Activated CD8-positive, alpha-beta memory T cell treated with anti-CD3 and anti-CD28 coated beads, Interleukin-2, amount 50 U/mL, for 4 hours (primary cell): ENCODE data around the gene MLXIP.

Experiments
- DNase-seq: peaks from one replicate; pipeline ENCODE4 v3.0.0-alpha.2; 2020

The MLXIP gene

DNA sequence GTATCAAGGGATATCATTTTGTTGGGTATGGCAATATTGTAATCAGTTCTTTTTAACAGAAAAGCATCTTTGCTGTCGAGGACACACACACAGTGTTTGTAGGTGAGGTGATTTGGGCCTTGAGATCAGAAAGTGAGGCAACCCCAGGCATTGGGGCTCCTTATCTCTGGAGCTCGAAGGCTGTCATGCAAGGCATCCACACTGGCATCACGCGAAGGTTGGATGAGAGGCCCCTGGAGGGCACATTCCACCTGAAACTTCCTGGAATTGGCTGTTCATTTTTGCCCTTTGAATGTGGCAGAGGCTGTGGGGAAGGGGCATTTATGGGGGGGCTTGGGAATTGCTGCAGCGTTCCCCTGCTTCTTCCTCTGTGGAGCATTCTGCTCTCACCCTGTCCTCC, 49.9 kb downstream of the MLXIP start:
- no peak for DNase-seq

DNA sequence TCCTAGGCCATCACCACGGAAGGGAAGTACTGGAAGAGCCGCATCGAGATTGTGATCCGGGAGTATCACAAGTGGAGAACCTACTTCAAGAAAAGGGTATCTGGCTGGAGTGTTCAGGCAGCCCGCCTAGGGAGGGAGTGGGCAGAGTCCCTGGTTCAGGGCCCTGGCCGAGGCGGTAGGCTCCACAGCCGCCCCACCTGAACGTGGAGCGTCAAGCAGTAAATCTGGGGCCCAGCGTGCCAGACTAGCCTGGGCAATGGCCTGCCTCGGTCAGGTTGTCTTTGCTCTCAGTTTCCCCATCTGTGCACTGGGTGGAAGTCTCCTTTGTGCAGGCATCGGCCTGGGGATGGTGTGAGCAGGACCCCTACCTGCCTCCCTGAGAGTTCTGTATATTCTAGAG, 50.6 kb downstream of the MLXIP start:
- DNase-seq: no peak

DNA sequence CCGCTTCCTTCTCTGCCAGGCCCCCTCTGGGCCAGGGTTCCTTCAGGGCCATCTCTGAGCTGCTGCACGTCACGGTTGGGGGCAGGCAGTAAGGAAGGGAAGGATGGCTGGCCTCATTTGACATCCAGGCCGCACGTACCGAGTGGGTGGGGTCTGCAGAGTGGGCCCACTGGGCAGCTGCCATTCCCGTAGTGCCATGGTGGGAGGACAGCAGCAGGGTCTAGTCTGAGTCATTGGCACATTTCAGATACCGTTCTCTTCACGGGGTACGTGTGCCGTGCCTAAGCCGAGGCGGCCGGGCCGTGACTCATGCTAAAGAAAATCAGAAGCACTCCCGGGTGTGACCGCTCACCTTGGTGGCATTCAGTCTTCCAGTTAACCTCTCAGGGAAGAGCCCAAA, 51.6 kb downstream of the MLXIP start:
- DNase-seq: no peak

DNA sequence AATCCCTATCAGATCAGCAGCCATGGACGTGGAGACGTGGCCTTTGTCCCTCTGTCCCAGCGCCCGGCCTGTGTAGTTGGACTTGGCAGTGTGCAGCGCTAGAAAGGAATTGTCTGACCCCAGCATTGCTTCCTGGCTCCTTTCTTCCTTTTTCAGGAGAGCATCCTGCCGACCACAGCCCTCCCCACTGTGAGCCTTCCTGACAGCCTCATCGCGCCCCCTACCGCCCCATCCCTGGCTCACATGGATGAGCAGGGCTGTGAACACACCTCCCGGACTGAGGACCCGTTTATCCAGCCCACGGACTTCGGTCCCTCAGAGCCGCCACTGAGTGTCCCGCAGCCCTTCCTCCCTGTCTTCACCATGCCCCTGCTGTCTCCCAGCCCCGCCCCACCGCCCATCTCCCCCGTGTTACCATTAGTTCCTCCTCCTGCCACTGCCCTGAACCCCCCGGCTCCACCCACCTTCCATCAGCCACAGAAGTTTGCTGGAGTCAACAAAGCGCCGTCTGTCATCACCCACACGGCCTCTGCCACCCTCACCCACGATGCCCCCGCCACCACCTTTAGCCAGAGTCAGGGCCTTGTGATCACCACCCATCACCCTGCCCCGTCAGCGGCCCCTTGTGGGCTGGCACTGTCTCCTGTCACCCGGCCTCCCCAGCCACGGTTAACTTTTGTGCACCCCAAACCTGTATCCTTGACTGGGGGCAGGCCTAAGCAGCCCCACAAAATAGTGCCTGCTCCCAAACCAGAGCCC, 54.8 kb downstream of the MLXIP start:
- DNase-seq: no peak

DNA sequence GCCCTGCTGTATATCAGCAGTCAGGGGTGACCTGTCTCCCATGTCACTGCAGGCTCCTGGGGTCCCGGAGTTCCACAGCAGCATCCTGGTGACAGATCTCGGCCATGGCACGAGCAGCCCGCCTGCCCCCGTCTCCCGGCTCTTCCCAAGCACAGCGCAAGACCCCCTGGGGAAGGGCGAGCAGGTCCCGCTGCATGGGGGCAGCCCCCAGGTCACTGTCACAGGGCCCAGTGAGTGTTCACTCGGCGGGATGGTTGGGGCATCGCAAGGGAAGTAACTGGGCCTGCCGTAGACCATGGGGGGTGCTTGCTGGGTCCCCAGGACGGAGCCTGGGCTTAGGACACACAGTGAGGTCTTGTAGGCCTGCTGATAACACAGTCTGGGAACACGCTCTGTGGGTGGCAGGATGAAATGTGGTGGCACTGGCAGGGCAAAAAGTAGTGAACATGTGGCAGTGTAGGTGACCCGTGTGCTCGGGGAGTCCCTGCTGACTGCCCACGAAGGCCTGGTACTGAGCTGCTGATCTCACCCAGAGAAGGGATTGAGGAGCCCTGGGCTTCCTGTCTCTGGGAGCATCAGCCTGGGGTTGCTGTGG, 57.0 kb downstream of the MLXIP start:
- DNase-seq: no peak

DNA sequence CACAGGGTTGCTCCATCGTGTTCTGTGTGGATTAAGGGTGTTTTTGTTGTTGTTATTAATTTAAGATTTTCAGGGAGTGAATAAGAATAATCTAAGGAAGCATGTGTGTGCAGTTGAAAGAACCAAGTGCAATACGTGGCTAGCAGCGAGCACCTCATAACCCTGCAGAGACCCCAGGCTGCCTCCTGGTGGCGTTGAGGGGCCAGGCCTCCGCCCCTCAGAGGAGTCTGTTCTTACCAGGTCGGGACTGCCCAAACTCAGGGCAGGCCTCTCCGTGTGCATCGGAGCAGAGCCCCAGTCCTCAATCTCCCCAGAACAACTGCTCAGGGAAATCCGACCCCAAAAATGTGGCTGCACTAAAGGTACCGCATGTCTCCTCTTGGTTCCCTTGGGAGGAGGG, 58.7 kb downstream of the MLXIP start:
- DNase-seq: no peak

DNA sequence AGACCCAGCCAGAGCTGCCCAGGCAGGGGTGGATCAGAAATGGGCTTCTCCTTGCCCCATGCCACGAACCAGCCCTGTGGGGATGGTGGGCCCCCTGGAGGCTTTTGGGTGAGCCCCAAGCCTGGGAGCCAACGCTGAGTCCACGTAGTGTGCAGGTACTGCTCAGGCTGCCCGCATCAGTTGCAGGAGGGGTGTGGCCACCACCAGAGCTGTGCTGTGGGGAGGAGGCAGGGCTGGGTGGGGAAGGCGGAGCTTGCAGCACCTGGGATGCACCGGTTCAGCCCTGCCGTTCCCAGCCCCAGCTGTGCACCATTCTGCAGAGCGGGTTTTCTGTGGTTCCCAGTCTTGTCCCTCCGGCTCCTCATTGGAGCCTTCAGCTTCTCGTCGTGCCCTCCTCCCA, 59.1 kb downstream of the MLXIP start:
- no peak for DNase-seq

DNA sequence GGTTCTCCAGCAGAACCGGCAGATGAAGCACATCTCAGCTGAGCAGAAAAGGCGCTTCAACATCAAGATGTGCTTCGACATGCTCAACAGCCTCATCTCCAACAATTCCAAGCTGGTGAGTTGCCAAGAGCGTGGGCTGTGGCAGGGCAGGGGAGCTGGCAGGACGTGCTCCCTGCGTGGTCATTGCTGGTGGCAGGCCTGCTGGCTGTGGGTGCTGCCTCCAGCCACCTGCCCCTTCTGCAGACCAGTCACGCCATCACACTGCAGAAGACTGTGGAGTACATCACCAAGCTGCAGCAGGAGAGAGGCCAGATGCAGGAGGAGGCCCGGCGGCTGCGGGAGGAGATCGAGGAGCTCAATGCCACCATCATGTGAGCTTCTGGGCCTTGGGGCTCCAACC, 59.6 kb downstream of the MLXIP start:
- DNase-seq: no peak

DNA sequence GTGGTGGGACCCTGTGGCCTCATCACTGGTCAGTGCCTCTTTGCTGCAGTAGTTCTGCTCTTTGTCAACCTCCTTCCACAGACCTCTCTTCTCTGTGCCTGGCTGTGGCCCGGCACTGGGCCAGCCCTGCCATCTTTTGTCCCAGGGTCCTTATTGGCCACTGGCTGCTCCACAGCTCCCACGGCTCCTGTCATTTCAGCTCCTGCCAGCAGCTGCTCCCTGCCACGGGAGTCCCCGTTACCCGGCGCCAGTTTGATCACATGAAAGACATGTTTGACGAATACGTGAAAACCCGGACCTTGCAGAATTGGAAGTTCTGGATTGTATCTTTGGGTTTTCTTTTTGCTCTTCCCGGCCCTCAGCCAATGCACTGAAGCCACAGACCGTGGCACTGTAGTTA, 60.1 kb downstream of the MLXIP start:
- no peak for DNase-seq

DNA sequence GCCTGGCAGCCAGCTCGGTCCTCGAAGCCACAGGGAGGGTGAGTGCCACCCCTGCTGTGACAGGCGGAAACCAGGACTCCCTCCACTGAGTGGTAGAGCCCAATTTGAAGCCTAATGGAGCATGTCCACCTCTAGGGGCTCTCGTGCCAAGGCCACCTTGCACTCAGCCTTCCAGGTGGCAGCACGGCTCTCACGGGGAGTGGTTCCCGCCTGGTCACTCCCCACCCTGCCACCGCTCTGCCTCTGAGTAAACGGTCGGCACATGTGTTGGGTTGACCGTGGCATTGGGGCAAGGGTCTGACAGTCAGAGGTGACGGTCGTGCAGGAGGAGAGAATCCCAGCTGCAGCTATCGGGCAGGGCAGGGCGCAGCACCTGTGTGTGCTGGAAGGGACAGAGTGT, 60.7 kb downstream of the MLXIP start:
- DNase-seq: no peak

DNA sequence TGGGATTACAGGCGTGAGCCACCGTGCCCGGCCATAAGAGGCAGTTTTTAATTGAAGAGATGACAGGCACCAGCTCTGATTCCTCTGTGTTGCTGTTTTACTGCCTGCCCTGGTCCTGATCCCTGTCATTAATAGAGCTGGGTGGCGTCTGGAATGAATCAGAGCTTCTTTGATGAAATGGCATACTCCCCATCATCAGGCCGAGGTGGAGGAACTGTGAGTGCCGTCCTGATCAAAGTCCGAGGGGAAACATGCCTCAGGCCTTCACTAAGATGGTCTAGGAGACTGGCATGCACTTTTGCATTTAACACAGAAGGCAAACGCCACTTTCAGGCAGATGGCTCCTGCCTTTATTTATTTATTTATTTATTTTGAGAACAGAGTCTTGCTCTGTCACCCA, 61.4 kb downstream of the MLXIP start:
- DNase-seq: no peak

DNA sequence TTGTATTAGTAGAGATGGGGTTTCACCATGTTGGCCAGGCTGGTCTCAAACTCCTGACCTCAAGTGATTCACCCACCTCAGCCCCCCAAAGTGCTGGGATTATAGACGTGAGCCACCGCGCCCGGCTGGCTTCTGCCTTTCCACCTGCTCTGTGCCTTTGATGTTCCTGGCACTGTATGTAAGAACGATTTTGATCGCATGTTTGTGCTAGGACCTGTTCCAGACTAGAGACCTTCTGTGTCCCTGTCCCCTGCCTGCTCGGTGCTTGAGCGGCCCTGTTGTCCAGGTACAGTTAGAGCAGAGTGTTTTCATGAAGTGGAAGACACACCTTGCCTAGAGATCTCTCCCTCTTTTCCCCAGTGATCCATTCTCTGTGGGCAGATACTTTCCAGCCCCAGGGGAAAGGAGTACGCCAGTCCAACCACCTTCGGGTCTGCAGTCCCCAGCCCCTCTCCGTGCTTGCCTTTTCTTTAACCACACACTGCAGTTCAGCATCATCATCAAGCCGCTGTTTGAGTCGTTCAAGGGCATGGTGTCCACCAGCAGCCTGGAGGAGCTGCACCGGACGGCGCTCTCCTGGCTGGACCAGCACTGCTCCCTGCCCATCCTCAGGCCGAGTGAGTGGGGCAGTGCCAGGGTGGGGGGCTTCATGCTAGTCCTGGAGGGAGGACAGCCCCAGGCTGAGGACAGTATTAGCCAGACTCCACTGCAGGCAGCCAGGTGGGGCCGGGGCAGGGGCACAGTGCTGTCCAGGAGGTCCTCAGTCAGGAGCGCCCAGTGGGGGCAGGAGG, 62.1 kb downstream of the MLXIP start:
- DNase-seq: no peak

DNA sequence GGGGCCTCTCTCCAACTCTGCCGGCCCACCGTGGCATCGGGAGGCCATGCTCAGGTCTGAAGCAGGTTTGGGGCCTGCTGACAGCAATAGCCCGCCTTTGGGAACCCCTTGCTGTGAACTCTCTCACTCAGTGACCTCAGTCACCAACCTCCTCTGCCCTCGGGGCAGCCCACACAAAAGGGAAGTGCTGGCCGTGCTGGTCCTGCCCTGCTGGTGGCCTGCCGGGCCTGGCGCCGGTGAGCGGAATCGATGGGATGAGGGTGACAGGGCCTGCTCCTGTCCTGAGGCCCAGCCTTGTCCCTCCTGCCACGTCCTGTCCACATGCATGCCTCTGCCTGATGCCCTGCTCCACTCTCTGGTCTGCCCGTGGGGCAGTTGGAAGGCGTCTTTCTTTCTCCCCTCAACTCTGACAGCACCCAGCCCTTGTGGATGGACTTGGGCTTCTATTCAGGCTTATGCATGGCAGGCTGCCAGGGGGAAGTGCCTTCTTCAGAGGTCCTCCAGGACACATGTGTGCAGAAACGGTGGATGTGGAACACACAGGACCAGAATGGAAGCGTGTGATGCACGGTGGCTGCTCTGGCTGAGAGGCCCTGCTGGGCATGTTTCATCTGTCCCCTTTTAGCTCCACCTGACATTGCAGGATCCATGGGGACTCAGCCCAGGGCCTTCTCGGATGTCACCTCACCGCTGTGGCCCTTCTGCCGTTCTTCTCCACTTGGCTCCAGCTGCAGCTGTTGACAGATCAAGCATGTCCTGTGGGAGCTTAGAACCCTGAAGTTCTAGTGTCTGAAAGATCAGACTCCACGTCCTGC, 63.6 kb downstream of the MLXIP start:
- no peak for DNase-seq

DNA sequence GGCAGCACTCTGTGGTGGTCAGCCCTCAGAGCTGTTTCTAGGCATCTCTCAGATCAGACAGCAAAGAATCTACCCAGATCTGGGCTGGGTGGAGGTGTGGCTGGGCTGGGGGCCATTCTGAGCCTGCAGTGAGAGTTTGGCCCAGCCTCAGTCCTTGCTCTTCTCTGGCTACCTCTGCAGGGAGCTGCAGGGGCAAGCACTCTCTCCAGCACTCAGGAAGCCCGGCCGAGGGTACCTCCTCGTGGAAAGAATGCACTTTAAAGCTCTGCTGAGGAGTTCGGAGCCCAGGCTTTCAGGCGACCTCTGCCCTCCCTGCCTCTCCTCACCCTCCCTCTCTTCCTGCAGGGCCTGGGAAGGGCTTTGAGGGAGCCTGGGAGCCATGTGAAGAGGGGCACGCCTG, 64.3 kb downstream of the MLXIP start:
- DNase-seq: no peak

DNA sequence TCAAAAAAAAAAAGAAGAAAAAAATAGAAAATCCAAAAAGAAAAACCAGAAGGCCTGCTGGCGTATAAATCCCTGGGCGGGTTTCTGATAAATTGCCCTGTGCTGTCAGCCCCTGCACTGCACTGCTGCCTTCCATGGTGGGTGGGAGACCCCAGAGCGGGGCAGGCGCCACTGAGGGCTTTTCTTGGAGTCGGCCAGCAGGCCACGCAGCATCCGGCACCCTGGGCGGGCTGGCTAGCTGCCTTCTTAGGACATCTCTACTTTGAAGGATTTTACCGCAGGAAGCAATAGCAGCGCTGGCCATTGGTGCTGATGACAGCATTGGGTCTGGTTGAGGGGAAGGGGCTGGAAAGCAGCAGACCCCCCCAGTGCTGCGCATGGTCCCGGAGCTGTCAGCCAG, 66.3 kb downstream of the MLXIP start:
- no peak for DNase-seq

DNA sequence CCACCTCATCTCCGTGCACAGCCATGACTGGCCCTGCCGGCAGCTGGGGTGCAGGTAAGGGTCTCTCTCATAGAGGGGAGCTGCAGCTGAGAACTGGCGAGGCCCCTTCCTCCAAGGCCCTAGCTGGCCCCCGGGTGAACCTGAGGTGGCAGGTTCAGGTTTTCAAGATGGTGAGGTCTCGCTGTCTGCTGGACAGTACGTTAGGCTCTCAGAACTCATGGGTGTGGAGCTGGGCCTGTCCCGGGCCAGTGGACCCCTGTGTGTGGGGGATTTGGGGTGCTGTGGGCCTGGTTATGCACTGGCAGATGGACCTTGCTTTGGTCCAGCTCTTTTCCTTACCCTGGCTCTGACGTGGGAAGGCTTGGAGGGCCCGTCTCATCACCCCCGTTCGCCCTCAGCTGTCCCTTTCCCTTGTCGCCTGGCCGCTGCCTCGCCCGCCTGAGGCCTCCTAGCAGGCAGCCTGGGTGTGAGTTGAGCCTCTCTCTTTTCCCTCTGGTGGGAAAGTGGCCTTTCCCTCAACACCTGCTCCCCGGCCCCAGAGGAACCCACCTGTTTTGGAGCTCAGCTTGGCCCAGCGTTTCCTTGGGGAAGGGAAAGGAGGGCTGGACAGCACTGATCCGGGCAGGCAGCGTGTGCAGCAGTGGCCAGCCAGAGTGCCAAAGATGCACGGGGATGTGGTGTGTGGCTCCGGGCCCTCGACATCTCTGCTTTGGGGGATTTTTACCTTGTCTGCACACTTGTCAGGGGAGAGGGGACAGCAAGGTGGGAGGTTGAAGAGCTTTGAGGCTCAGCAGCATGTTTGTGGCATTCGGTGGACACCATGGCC, 67.2 kb downstream of the MLXIP start:
- DNase-seq: no peak

DNA sequence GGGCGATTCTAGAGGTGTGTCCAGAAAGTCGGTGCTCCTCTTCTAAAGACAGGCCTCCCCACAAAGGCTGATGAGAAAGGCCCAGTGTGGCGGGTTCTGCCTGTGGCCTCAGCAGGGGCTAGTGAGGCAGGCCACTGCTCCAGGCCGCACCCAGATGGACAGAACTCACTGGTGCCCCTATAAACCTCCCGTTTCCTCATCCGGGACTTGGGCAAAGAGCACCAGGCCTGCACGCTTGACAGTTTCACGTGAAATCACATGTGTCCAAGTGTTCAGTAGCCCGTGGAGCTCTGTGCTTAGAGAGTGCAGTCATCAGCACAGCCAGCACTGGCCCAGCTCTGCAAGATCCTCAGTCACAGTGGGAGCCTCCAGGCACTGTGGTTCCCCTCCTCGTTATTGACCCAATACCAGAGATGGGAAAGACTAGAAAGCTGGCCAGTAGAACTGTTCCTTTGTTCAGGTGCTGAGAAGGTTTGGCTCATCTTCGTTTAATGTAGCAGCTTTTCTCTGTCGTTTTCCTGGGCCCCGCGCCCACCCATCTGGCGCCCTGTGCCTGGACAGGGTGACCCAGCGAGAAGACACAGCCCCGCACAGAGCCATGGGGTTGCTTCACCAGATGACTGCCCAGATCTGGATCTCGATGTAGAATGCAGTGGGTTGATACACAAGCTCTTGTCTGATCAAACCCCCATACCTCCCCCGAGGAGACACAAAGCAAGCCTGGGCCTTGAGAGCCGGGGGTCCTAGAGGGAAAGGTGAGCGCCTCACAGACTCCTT, 69.1 kb downstream of the MLXIP start:
- DNase-seq: no peak

DNA sequence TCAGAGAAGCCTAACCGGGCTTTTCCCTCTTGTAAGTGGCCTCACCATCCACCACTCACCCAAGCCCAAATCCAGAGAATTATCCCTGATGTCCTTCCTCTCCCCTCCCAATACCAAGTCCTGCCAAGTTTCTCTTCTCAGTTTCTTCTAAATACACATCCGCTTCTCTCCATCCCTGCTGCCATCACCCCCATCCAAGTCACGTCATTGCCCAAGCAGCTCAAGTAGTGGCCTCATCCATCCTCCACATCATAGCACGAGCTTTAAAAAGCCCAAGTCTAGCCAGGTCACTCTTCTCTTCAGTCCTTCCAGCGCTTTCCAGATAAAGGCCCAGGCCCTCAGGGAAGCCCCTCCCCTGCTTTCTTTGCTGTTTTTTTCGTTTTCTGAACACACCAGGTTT, 70.1 kb downstream of the MLXIP start:
- no peak for DNase-seq

DNA sequence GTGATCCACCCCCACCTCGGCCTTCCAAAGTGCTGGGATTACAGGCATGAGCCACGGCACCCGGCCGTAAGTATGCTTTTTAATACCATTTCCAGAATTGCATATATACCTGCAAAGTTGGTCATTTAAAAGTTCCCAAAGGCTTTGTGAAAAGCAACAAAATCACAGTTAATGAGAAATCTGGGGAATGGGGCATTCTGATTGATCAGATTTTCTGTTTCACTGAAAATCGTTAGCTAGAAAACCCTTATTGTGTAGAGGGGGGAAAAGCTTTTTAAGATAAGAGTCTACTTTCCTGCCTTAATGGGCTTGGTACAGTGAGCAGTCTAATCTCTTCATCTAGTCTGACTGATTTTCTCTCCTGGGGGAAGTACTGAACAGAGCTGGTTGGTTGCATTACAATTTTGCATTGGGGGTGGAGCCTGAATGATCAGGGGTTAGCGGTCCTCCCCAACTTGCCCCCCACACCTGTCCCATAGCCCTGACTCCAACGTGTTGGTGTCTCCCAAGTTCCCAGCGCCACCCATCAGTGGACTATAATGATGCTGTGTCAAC, 71.6 kb downstream of the MLXIP start:
- no peak for DNase-seq

DNA sequence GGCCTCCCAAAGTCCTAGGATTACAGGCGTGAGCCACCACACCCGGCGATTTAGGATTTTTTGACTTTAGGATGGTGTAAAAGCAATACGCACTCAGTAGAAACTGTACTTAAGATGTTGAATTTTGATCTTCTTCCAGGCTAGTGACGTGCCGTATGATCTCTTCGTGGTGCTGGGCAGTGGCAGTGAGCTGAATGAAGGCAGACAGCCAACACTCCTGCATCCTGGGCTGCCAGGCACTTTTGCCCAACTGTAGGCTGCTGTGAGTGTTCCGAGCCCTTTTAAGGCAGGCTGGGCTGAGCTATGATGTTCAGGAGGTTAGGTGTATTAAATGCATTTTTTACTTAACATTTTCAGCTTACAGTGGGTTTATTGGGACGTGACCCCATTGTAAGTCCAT, 74.2 kb downstream of the MLXIP start:
- DNase-seq: no peak

DNA sequence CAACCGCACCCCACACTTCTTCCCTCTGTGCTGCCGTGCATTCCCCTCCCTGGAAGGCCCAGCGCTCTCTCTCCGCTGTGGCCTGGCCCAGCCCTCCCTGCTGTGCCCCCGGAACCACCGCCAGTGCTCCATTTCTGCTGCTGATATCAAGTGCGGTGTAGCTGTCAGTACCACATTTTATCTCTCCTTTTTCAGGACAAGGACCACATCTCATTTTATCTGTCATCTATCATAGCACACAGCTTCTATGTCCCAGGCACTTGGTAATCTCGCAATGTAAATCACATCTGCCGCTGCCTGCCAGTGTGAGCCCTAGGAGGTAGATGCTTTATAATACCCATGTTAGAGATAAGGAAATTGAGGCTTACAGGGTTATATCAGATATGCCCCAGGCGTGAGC, 77.1 kb downstream of the MLXIP start:
- DNase-seq: no peak
